HepG2 (cell line): ENCODE data around the gene IFI27L2. TPM values are rescaled to one million over a fixed set of nuclear protein-coding genes. Genes with fewer than 3 reads are reported as not detected.

Experiments
- ATAC-seq: fragments of 200-7000 bp; cut with Tn5 transposase; 3 replicates; pipeline ENCODE4 v1.9.1; 2020; ENCODE audit warnings: mild to moderate bottlenecking, moderate library complexity
- BruUV-seq: library from RNA; stranded (reverse); fragments of 400-500 nt; replicated peaks from 2 replicates; lab custom pipeline; 2021; lab: Mats Ljungman, UMichigan
- CTCF ChIA-PET: fragments of 300-600 bp; formaldehyde crosslinking; extraction: SDS; loops from one replicate; lab custom pipeline; 2021; ENCODE audit warnings: low total read pairs, inconsistent platforms, low intra/inter-chr PET ratio; lab: Yijun Ruan, JAX
- POLR2A ChIA-PET: fragments of 350-600 bp; sonication (Branson Sonifier 250); formaldehyde crosslinking; loops from one replicate; lab custom pipeline; 2020; ENCODE audit warnings: antibody characterized with exemption, inconsistent platforms; lab: Yijun Ruan, JAX
- DNase-seq: peaks from one replicate; pipeline ENCODE4 v3.0.0-alpha.2; 2015; ENCODE audit warnings: low spot score
- FAIRE-seq: peaks from 3 replicates; lab custom pipeline; 2011; peaks lifted over from hg19 to GRCh38; lab: Jason Lieb, UNC
- H2AFZ ChIP-seq: one replicate; pipeline ENCODE4 v1.6.1; 2011; ENCODE audit warnings: low read length, inconsistent platforms
- H3K27ac ChIP-seq: fragments of 300-600 bp; 3 replicates; pipeline ENCODE4 v1.8.0; 2011; ENCODE audit warnings: mixed run types, mild to moderate bottlenecking, mixed read lengths, low read length, inconsistent platforms; ENCODE audit not compliant: insufficient read depth; ENCODE audit errors: extremely low read length
- H3K27me3 ChIP-seq, 2 experiments: fragments of 200-600 bp in 1 of 2; 2 replicates in 1 of 2; 3 replicates in 1 of 2; pipeline versions ENCODE4 v1.6.0 to v1.8.0; 2011; ENCODE audit warnings: low read length in 2 of 2, mild to moderate bottlenecking in 2 of 2, moderate library complexity in 2 of 2, inconsistent platforms in 1 of 2; ENCODE audit not compliant: insufficient read depth in 2 of 2, control insufficient read depth in 1 of 2
- H3K36me3 ChIP-seq, 2 experiments: fragments of 200-600 bp in 1 of 2; replicated peaks in 1 of 2; 2 replicates in 1 of 2; 3 replicates in 1 of 2; pipeline versions ENCODE4 v1.5.1 to v1.8.0; 2011; ENCODE audit warnings: low read length in 2 of 2, inconsistent platforms in 1 of 2; ENCODE audit not compliant: insufficient read depth in 2 of 2, control insufficient read depth in 1 of 2
- H3K4me1 ChIP-seq: 2 replicates; pipeline ENCODE4 v1.5.1; 2012; ENCODE audit warnings: low read length, inconsistent platforms; ENCODE audit not compliant: insufficient read depth
- H3K4me2 ChIP-seq: 2 replicates; pipeline ENCODE4 v1.6.0; 2011; ENCODE audit warnings: low read depth, low read length, inconsistent platforms
- H3K4me3 ChIP-seq, 3 experiments: fragments of 200-600 bp in 1 of 3; sonication (generic), shearing (Covaris generic) in 1 of 3; replicated peaks in 1 of 3; 2 replicates each; pipeline ENCODE4 v1.5.1; 2011 to 2016; ENCODE audit warnings: low read length in 3 of 3, inconsistent platforms in 2 of 3, low read depth in 2 of 3, mild to moderate bottlenecking in 2 of 3, control low read depth in 1 of 3, mixed read lengths in 1 of 3; ENCODE audit not compliant: insufficient read depth in 1 of 3
- H3K79me2 ChIP-seq: one replicate; pipeline ENCODE4 v1.6.1; 2011; ENCODE audit warnings: low read length, inconsistent platforms; ENCODE audit not compliant: insufficient read depth
- H3K9ac ChIP-seq: 2 replicates; pipeline ENCODE4 v1.6.0; 2011; ENCODE audit warnings: mild to moderate bottlenecking, low read depth, low read length, inconsistent platforms; ENCODE audit not compliant: insufficient read depth
- H3K9me3 ChIP-seq: 2 replicates; pipeline ENCODE4 v1.5.1; 2012; ENCODE audit warnings: mild to moderate bottlenecking, low read length
- H4K20me1 ChIP-seq: 2 replicates; pipeline ENCODE4 v1.6.0; 2011; ENCODE audit warnings: inconsistent platforms, mild to moderate bottlenecking, low read length, moderate library complexity; ENCODE audit not compliant: insufficient read depth
- ASH2L ChIP-seq: fragments of 300-600, 200-600 bp; sonication (generic); IDR thresholded peaks from 2 replicates; pipeline ENCODE4 v1.7.0; 2017; ENCODE audit warnings: low read depth, mild to moderate bottlenecking, moderate library complexity, mixed read lengths, low read length; ENCODE audit not compliant: insufficient read length
- HCFC1 ChIP-seq: fragments of 150-350 bp; IDR thresholded peaks from 2 replicates; pipeline ENCODE4 v1.6.1; 2014; ENCODE audit warnings: low read depth, low read length
- HOXD1 ChIP-seq: sonication (generic); formaldehyde crosslinking; IDR thresholded peaks from 2 replicates; pipeline ENCODE4 v1.5.0; 2020; ENCODE audit warnings: missing genetic modification reagents
- KDM2A ChIP-seq: sonication (generic); formaldehyde crosslinking; IDR thresholded peaks from 2 replicates; pipeline ENCODE4 v1.4.0; 2020; ENCODE audit warnings: low read depth, missing genetic modification reagents, borderline replicate concordance
- NFKB2 ChIP-seq: sonication (generic); formaldehyde crosslinking; IDR thresholded peaks from 2 replicates; pipeline ENCODE4 v1.4.0; 2020; ENCODE audit warnings: missing genetic modification reagents, borderline replicate concordance
- RARA ChIP-seq: IDR thresholded peaks from 2 replicates; pipeline ENCODE4 v1.6.1; 2016; ENCODE audit warnings: missing genetic modification reagents, missing compliant biosample characterization
- SAP130 ChIP-seq: IDR thresholded peaks from 2 replicates; pipeline ENCODE4 v1.6.1; 2016; ENCODE audit warnings: low read depth
- TFDP1 ChIP-seq: IDR thresholded peaks from 2 replicates; pipeline ENCODE4 v1.6.1; 2016; ENCODE audit warnings: missing compliant biosample characterization, missing genetic modification reagents, borderline replicate concordance
- TRIM24 ChIP-seq: sonication (generic); formaldehyde crosslinking; IDR thresholded peaks from 2 replicates; pipeline ENCODE4 v1.8.0; 2022; ENCODE audit warnings: mild to moderate bottlenecking, missing genetic modification reagents
- ZNF207 ChIP-seq: fragments of 450-650 bp; IDR thresholded peaks from 2 replicates; pipeline ENCODE4 v1.6.1; 2016; ENCODE audit warnings: antibody characterized with exemption, borderline replicate concordance
- ZNF430 ChIP-seq: sonication (generic); formaldehyde crosslinking; IDR thresholded peaks from 2 replicates; pipeline ENCODE4 v1.9.0; 2021; ENCODE audit warnings: mild to moderate bottlenecking, missing genetic modification reagents
- ZNF510 ChIP-seq: sonication (generic); formaldehyde crosslinking; IDR thresholded peaks from 2 replicates; pipeline ENCODE4 v1.4.0; 2020; ENCODE audit warnings: low read depth, mild to moderate bottlenecking, missing genetic modification reagents
- ZNF557 ChIP-seq: sonication (generic); formaldehyde crosslinking; IDR thresholded peaks from 2 replicates; pipeline ENCODE4 v1.4.0; 2020; ENCODE audit warnings: missing genetic modification reagents
- WGBS: methylation state at CpG from one replicate; pipeline ENCODE4 v1.1.6; 2017; ENCODE audit warnings: low lambda C conversion rate; 5-methylcytosine and 5-hydroxymethylcytosine counted together
- in situ Hi-C: cut with HindIII; loops from 2 replicates; pipeline ENCODE4 v1.10.0; 2017; ENCODE audit warnings: low pct_unique_long_range_greater_than_20kb; ENCODE audit not compliant: extremely low pct_ligation_motif_present
- intact Hi-C: fragments of 100-400 bp; cut with micrococcal nuclease; formaldehyde crosslinking; loops from one replicate; pipeline ENCODE4 v1.10.0; 2022; ENCODE audit not compliant: unreplicated experiment
- polyA plus RNA-seq, 8 experiments: library from polyadenylated mRNA; depleted of rRNA in 3 of 8; stranded (reverse) in 7 of 8; unstranded in 1 of 8; fragments of >200 nt; fragmentation: Illumina TruSeq in 4 of 8; extraction: Trizol in 4 of 8; gene quantifications; 2 replicates each; pipeline versions ENCODE4 v1.2.1 to v1.2.3, GENCODE V29; 2011 to 2016; ENCODE audit warnings: low read depth in 4 of 8, missing spikeins in 1 of 8, mixed read lengths in 1 of 8; ENCODE audit not compliant: insufficient read depth in 1 of 8
- total RNA-seq, 5 experiments: library from RNA; depleted of rRNA; stranded (reverse); fragments of >200 nt; fragmentation: Illumina TruSeq; extraction: Trizol; gene quantifications; 2 replicates each; pipeline ENCODE4 v1.2.3, GENCODE V29; 2016; ENCODE audit warnings: low read depth in 1 of 5
- TF ChIP-seq, protein P1 (sequence below), 2 experiments: sonication (generic) in 1 of 2; formaldehyde crosslinking in 1 of 2; IDR thresholded peaks; 2 replicates each; pipeline versions ENCODE4 v1.4.0 to v1.6.1; 2018 to 2020; ENCODE audit warnings: missing genetic modification reagents in 2 of 2, borderline replicate concordance in 1 of 2, low read depth in 1 of 2, mild to moderate bottlenecking in 1 of 2, missing biosample characterization in 1 of 2
- TF ChIP-seq, protein P2 (sequence below): IDR thresholded peaks from 2 replicates; pipeline ENCODE4 v1.6.1; 2016; ENCODE audit warnings: mild to moderate bottlenecking

Gene IFI27L2
- total and polyA plus RNA-seq, 2 of the 13 experiments (the other 11 are each of a cell fraction or from before 2014, with no cell fraction given): 4.3 to 4.8 TPM

- TF ChIP-seq ZNF510 (CRISPR knock-in tag) (0 out of 2 replicates have a peak, but pooled peaks have one; percentile 28), NFKB2 (CRISPR knock-in tag) (no peak), HOXD1 (CRISPR knock-in tag) (no peak), RARA (0 out of 2 replicates have a peak, but pooled peaks have one; percentile 8), TRIM24 (CRISPR knock-in tag) (no peak), ZNF557 (CRISPR knock-in tag) (no peak), SAP130 (CRISPR knock-in tag) (peak; percentile 49), ZNF430 (CRISPR knock-in tag) (no peak)
These were observed 46.3 kb upstream of the IFI27L2 start (continued) for GRCh38 chr14:94175747-94176146.

GRCh38 chr14:94175011-94175745 is 45.8 kb upstream of the IFI27L2 start:
- FAIRE-seq: no peak
- TF ChIP-seq ZNF207: no peak
- TF ChIP-seq KDM2A (CRISPR knock-in tag): peak; percentile 20; the same call in 1 of the 2 replicates
- TF ChIP-seq, protein P1, sequence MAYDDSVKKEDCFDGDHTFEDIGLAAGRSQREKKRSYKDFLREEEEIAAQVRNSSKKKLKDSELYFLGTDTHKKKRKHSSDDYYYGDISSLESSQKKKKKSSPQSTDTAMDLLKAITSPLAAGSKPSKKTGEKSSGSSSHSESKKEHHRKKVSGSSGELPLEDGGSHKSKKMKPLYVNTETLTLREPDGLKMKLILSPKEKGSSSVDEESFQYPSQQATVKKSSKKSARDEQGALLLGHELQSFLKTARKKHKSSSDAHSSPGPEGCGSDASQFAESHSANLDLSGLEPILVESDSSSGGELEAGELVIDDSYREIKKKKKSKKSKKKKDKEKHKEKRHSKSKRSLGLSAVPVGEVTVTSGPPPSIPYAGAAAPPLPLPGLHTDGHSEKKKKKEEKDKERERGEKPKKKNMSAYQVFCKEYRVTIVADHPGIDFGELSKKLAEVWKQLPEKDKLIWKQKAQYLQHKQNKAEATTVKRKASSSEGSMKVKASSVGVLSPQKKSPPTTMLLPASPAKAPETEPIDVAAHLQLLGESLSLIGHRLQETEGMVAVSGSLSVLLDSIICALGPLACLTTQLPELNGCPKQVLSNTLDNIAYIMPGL (CRISPR knock-in tag; IDR thresholded peaks at IDR 0.05; ENCODE audit: borderline replicate concordance in 1 of 2, low read depth in 1 of 2): peak in 1 of 2 experiments; percentile 26; a peak in 1 of 4 replicates
- TF ChIP-seq, protein P2, sequence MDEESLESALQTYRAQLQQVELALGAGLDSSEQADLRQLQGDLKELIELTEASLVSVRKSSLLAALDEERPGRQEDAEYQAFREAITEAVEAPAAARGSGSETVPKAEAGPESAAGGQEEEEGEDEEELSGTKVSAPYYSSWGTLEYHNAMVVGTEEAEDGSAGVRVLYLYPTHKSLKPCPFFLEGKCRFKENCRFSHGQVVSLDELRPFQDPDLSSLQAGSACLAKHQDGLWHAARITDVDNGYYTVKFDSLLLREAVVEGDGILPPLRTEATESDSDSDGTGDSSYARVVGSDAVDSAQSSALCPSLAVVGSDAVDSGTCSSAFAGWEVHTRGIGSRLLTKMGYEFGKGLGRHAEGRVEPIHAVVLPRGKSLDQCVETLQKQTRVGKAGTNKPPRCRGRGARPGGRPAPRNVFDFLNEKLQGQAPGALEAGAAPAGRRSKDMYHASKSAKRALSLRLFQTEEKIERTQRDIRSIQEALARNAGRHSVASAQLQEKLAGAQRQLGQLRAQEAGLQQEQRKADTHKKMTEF (CRISPR knock-in tag): no peak
- no peak for TF ChIP-seq RARA
- no peak for TF ChIP-seq HCFC1
- peak; percentile 4 for TF ChIP-seq ASH2L
- 0 out of 2 replicates have a peak, but pooled peaks have one; percentile 18 for TF ChIP-seq TFDP1 (CRISPR knock-in tag)
- TF ChIP-seq, all 625 proteins: peak for 4
- Histone ChIP-seq H3K4me3 (peak overlapping the region; percentile 80 to 86 (median 84)), H2AFZ (peak overlapping the region; percentile 35), H3K9me3 (no peaks in the 10 kb centered on the region), H3K27ac (peak overlapping the region; percentile 35), H4K20me1 (no peaks in the 10 kb centered on the region), H3K27me3 (peaks cover 0 to 7% of the 10 kb centered on the region in 2 experiments; a peak in 3 of 5 replicates), H3K9ac (peak overlapping the region; percentile 61; the same call in 1 of the 2 replicates), H3K36me3 (no peaks in the 10 kb centered on the region), H3K4me2 (peak overlapping the region; percentile 78), H3K79me2 (peaks cover 11% of the 10 kb centered on the region), H3K4me1 (peaks cover 56% of the 10 kb centered on the region)
- BruUV-seq: no TSS peak
- CTCF ChIA-PET: no interaction called here
- ATAC-seq: peak; percentile 69
- WGBS: under 1% methylated on average over 29 of the region's 30 CpGs
- no peak for DNase-seq
- POLR2A ChIA-PET: interaction anchor here (0.6 to 3.8 kb wide), 6 partner anchors 94 to 216 kb away, joined by 3 to 37 read pairs (median 5); partner anchors contain the start of genes DDX24, IFI27L1, SERPINA10 and SERPINA6
- intact Hi-C loops: no loop called here
- in situ Hi-C loops: no loop called here
